ENCODE measurements around the gene CASP2. TPM values are rescaled to one million over a fixed set of nuclear protein-coding genes. Genes with fewer than 3 reads are reported as not detected.

The CASP2 gene
- total RNA-seq (10 to 100 TPM; 94.3 to 96.1 TPM), polyA plus RNA-seq (10 to 100 TPM in 1 of 2 donors, 1 to 10 TPM in 1; 5.3 to 29.2 TPM)

DNA sequence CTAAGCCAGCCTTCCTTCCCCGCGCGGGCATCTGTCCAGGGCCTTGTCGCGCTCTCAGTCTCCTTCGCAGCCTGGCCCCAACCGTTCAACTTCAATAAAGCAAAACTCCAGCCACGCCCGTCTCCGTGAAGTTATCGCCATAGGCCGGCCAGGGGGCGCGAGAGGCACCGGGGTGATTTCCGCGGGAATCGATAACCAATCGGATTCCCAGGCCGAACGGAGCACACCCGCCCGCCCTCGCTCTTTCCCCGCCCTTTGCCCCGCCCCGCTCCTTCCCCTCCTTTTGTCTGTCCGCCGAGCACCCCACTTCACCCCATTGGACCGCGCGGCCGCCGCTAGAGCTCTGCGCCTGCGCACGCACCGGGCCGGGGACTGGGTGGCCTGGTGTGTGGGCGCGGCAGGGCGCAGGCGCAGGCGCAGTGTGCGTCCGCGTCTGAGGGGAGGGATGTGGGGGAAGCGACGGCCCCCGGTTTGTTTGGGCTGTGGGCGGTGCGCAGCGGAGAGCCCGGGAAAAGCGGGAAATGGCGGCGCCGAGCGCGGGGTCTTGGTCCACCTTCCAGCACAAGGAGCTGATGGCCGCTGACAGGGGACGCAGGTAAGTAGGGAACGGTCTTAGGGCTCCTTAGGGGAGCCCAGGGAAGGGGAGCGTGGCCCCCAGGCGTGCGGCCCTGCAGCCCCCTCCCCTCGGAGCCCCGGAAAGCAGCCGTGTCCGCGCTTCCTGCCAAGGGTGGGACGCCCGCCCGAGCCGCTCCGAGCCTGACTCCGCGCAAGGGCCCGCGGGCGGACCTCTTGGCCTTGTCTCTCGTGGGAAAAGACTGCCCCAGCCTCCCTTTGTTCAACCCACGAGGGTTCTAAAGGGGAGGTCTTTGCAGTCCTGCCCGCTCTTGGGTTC, at the start of gene CASP2:
TSS of gene CASP2 (plus strand) at position 417 of the 892 bp plus-strand sequence. CDS start at position 522, 105 bp downstream.
- peak within 1 kb of the TSS; percentile 82 to 92 for H3K4me3 ChIP-seq (ENCODE audit: low read length in 2 of 2)
- Mint-ChIP-seq H3K9me3 (peaks cover 0 to 2% (median 0%) of the 10 kb centered on the region in 8 donors), H3K27ac (peak within 1 kb of the TSS; percentile 83 to 98 (median 95)), H3K4me3 (peak within 1 kb of the TSS; percentile 92 to 99 (median 96)), H3K36me3 (peaks cover 11 to 38% of the 10 kb centered on the region in 2 donors), H3K27me3 (no peaks in the 10 kb centered on the region), H3K4me1 (peaks cover 39 to 75% (median 57%) of the 10 kb centered on the region in 4 donors)
- ChIA-PET POLR2A (ENCODE audit: partially characterized antibody) (interaction anchor here (0.6 to 2.5 kb wide), 27 partner anchors 9 to 502 kb away, joined by 3 to 43 read pairs (median 9); partner anchors contain the start of genes EPHA1, FAM131B and GSTK1), CTCF (ENCODE audit: partially characterized antibody) (interaction anchor here (0.7 to 3.8 kb wide), 17 partner anchors 8 to 129 kb away, joined by 3 to 40 read pairs (median 4); partner anchors contain the start of gene GSTK1)
- intact Hi-C loops (cut with micrococcal nuclease) = loop anchor here (1.0 to 2.0 kb wide), 5 partner anchors 17 to 120 kb away; partner anchors contain the start of genes EPHA1, GSTK1 and ZYX
- peaks cover 44% of the 10 kb centered on the region for H3K4me1 ChIP-seq (ENCODE audit: insufficient read depth, low read length)
- H3K9me3 ChIP-seq (ENCODE audit: control insufficient read depth in 1 of 2, low read length in 2 of 2) = no peaks in the 10 kb centered on the region
- H3K36me3 ChIP-seq (ENCODE audit: insufficient read depth, low read length) = peaks cover 14% of the 10 kb centered on the region
- H3K27me3 ChIP-seq (ENCODE audit: insufficient read depth, low read length) = no peaks in the 10 kb centered on the region
- peak; percentile 99 to 100 (median 99) for DNase-seq
- H3K27ac ChIP-seq (ENCODE audit: low read depth, low read length) = peak within 1 kb of the TSS; percentile 78

DNA sequence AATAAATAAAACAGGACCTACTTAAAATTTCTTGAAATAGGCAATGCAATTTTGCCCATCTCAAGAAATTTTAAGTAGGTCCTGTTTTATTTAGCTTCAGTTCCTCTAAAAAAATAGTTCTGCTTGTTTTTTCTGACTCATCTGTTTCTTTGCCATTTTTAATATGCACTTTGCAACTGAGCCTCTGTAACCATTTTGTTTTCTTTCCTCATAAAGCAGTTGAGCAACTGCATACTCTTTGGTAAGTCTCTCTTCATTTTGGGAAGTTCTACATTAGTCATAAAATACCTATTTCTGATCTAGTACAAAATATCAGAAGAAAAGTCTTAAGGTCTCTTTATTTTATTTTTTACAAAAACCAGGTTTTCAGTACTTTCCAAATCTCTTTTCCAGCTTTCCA, 48.3 kb upstream of the CASP2 start:
- Histone ChIP-seq H3K36me3 (ENCODE audit: insufficient read depth, low read length) (no peaks in the 10 kb centered on the region), H3K27ac (ENCODE audit: low read depth, low read length) (no peak overlapping the region), H3K9me3 (ENCODE audit: control insufficient read depth in 1 of 2, low read length in 2 of 2) (peaks cover 0 to 7% of the 10 kb centered on the region in 2 donors), H3K4me1 (ENCODE audit: insufficient read depth, low read length) (peaks cover 16% of the 10 kb centered on the region), H3K27me3 (ENCODE audit: insufficient read depth, low read length) (peaks cover 6% of the 10 kb centered on the region), H3K4me3 (ENCODE audit: low read length in 2 of 2) (no peak overlapping the region)
- no peak overlapping the region for H3K4me3 Mint-ChIP-seq
- no peak for DNase-seq
- intact Hi-C loops (cut with micrococcal nuclease) = loop anchor here (1.0 to 5.0 kb wide), 10 partner anchors 10 to 887 kb away; partner anchors contain the start of genes GSTK1 and ZYX
- H3K36me3 Mint-ChIP-seq = peaks cover 10 to 17% of the 10 kb centered on the region in 2 donors
- H3K4me1 Mint-ChIP-seq = peaks cover 18 to 32% (median 24%) of the 10 kb centered on the region in 4 donors
- ChIA-PET POLR2A (ENCODE audit: partially characterized antibody) (interaction anchor here (0.6 to 4.0 kb wide), 17 partner anchors 9 to 431 kb away, joined by 3 to 51 read pairs (median 13); partner anchors contain the start of genes CASP2, GSTK1 and ZYX), CTCF (ENCODE audit: partially characterized antibody) (interaction anchor here (0.7 to 14.0 kb wide), 48 partner anchors 8 to 941 kb away, joined by 3 to 513 read pairs (median 6); partner anchors contain the start of genes CASP2, CLCN1, EPHA1 and GSTK1)
- no peak overlapping the region for H3K27ac Mint-ChIP-seq
- peaks cover 0 to 28% (median 20%) of the 10 kb centered on the region in 8 donors for H3K9me3 Mint-ChIP-seq
- peaks cover 3 to 15% of the 10 kb centered on the region in 2 donors for H3K27me3 Mint-ChIP-seq

DNA sequence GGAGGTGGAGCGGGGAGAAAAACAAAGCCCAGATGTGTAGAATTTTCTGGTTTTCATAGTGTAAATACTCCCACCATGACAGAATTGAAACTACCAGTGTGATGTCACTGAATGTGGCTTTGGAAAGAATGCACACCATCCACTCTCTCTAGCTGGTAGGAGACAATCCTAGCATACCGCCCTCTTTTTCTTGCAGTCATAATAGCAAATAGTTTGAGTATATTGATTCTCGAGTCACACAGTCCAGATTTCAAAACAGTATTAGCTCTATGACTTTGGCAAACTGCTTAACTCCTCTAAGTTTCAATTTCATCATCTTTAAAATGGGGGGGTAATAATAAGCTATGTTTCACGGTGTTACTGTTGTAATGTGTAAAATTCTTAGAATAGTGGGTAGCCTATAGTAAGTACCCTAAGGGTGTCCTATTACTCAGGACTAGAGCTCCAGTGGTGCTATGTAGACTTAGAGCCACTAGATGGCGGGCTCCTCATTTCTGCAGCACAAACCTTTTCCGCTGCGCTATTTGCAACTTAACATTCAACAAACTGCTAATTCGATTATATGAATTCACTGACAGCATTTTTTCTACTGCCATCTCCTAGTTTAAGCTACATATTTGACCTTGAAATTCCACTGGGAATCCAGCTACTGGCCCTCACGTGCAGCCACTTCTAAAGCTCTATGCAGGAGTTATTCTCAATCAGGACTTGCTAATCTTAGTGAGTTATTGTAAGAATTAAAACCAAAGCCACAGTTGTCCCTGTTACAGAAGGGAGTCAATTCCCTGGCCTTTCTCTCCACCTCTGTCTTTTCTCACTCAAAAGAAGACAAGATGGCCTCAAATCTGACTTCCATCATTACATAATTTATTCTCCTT, 47.6 kb upstream of the CASP2 start:
- Mint-ChIP-seq H3K36me3 (peaks cover 9 to 17% of the 10 kb centered on the region in 2 donors), H3K4me3 (peak overlapping the region in 3 of 8 donors; percentile 30 to 57 (median 37)), H3K9me3 (peaks cover 0 to 26% (median 17%) of the 10 kb centered on the region in 8 donors), H3K27ac (peak overlapping the region in 5 of 7 donors; percentile 14 to 77 (median 48)), H3K4me1 (peaks cover 24 to 40% (median 31%) of the 10 kb centered on the region in 4 donors), H3K27me3 (peaks cover 2 to 11% of the 10 kb centered on the region in 2 donors)
- Histone ChIP-seq H3K27ac (ENCODE audit: low read depth, low read length) (no peak overlapping the region), H3K36me3 (ENCODE audit: insufficient read depth, low read length) (no peaks in the 10 kb centered on the region), H3K4me3 (ENCODE audit: low read length in 2 of 2) (no peak overlapping the region), H3K9me3 (ENCODE audit: control insufficient read depth in 1 of 2, low read length in 2 of 2) (peaks cover 0 to 7% of the 10 kb centered on the region in 2 donors), H3K4me1 (ENCODE audit: insufficient read depth, low read length) (peaks cover 24% of the 10 kb centered on the region), H3K27me3 (ENCODE audit: insufficient read depth, low read length) (peaks cover 6% of the 10 kb centered on the region)
- intact Hi-C loops (cut with micrococcal nuclease) = loop anchor here (1.0 to 5.0 kb wide), 10 partner anchors 10 to 887 kb away; partner anchors contain the start of genes GSTK1 and ZYX
- peak; percentile 74 to 79 (median 77) for DNase-seq
- ChIA-PET CTCF (ENCODE audit: partially characterized antibody) (interaction anchor here (0.5 to 14.0 kb wide), 60 partner anchors 9 to 941 kb away, joined by 3 to 513 read pairs (median 6); partner anchors contain the start of genes CASP2, CLCN1, EPHA1 and GSTK1), POLR2A (ENCODE audit: partially characterized antibody) (interaction anchor here (0.6 to 4.0 kb wide), 25 partner anchors 9 to 432 kb away, joined by 3 to 51 read pairs (median 6); partner anchors contain the start of genes CASP2, EPHA1, GSTK1 and ZYX)

DNA sequence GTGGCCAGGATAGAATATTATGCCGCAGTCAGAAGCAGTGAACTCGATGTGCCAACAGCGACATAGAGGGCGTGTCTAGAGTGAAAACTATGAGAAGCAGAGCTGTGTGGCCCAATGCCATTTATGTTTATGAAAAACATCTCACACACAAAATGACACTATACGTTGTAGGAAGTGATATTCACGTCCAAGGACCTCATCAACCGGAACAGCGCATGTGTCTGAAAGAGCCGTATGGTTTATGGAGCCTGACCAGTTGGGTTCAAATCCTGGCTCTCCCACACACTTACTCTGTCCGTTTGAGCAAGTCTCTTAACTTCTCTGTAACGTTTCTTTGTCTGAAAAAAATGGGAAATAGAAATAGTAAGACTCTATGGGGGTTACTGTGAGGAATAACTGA, 45.8 kb upstream of the CASP2 start:
- peaks cover 40% of the 10 kb centered on the region for H3K4me1 ChIP-seq (ENCODE audit: insufficient read depth, low read length)
- no peaks in the 10 kb centered on the region for H3K27me3 ChIP-seq (ENCODE audit: insufficient read depth, low read length)
- no peak overlapping the region for H3K4me3 ChIP-seq (ENCODE audit: low read length in 2 of 2)
- no peak overlapping the region for H3K27ac Mint-ChIP-seq
- H3K27ac ChIP-seq (ENCODE audit: low read depth, low read length) = no peak overlapping the region
- DNase-seq = no peak
- POLR2A ChIA-PET (ENCODE audit: partially characterized antibody) = interaction anchor here (1.5 to 4.0 kb wide), 4 partner anchors 15 to 134 kb away, joined by 3 to 51 read pairs (median 6); no protein-coding TSS in a partner anchor
- H3K9me3 Mint-ChIP-seq = peaks cover 0 to 8% (median 2%) of the 10 kb centered on the region in 8 donors
- CTCF ChIA-PET (ENCODE audit: partially characterized antibody) = interaction anchor here (0.8 to 14.0 kb wide), 9 partner anchors 19 to 173 kb away, joined by 3 to 513 read pairs (median 6); partner anchors contain the start of gene GSTK1
- H3K36me3 Mint-ChIP-seq = peaks cover 2 to 7% of the 10 kb centered on the region in 2 donors
- intact Hi-C loops (cut with micrococcal nuclease) = loop anchor here (5.0 kb wide), 1 partner anchor 885 kb away; no protein-coding TSS in a partner anchor
- H3K9me3 ChIP-seq (ENCODE audit: control insufficient read depth in 1 of 2, low read length in 2 of 2) = no peaks in the 10 kb centered on the region
- no peaks in the 10 kb centered on the region for H3K36me3 ChIP-seq (ENCODE audit: insufficient read depth, low read length)
- no peak overlapping the region for H3K4me3 Mint-ChIP-seq
- H3K4me1 Mint-ChIP-seq = peaks cover 40 to 57% (median 47%) of the 10 kb centered on the region in 4 donors
- H3K27me3 Mint-ChIP-seq = peaks cover 0 to 2% of the 10 kb centered on the region in 2 donors

DNA sequence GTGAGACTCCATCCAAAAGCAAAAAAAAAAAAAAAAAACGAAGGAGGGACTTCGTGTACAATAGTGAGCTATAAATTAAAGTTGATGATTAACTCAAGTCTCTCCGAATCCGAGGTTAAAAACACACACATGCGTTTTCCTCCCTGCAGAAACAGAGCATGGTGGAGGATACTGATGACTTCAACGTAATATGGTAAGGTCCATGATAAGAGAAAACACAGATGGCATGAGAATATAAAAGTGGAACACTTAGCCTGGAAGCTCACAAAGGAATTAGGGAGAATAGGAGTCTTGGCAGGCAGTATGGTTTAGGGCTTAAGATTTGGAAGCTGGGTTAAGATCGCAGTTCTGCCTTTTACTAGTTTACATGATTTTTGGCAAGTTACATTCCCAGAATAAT, 45.0 kb upstream of the CASP2 start:
- peaks cover 0 to 4% (median 1%) of the 10 kb centered on the region in 8 donors for H3K9me3 Mint-ChIP-seq
- intact Hi-C loops (cut with micrococcal nuclease) = loop anchor here (5.0 kb wide), 1 partner anchor 884 kb away; no protein-coding TSS in a partner anchor
- no peaks in the 10 kb centered on the region for H3K9me3 ChIP-seq (ENCODE audit: control insufficient read depth in 1 of 2, low read length in 2 of 2)
- H3K27ac ChIP-seq (ENCODE audit: low read depth, low read length) = no peak overlapping the region
- no peak for DNase-seq
- H3K4me1 ChIP-seq (ENCODE audit: insufficient read depth, low read length) = peaks cover 48% of the 10 kb centered on the region
- H3K27me3 Mint-ChIP-seq = peaks cover 0 to 2% of the 10 kb centered on the region in 2 donors
- no peaks in the 10 kb centered on the region for H3K27me3 ChIP-seq (ENCODE audit: insufficient read depth, low read length)
- no peak overlapping the region for H3K4me3 ChIP-seq (ENCODE audit: low read length in 2 of 2)
- ChIA-PET CTCF (ENCODE audit: partially characterized antibody) (interaction anchor here (0.8 to 14.0 kb wide), 12 partner anchors 18 to 174 kb away, joined by 3 to 513 read pairs (median 5); partner anchors contain the start of genes CASP2 and GSTK1), POLR2A (ENCODE audit: partially characterized antibody) (interaction anchor here (0.6 to 3.6 kb wide), 10 partner anchors 9 to 148 kb away, joined by 3 to 31 read pairs (median 6); partner anchors contain the start of genes CASP2 and GSTK1)
- no peak overlapping the region for H3K4me3 Mint-ChIP-seq
- peaks cover 2 to 8% of the 10 kb centered on the region in 2 donors for H3K36me3 Mint-ChIP-seq
- peaks cover 44 to 65% (median 52%) of the 10 kb centered on the region in 4 donors for H3K4me1 Mint-ChIP-seq
- no peaks in the 10 kb centered on the region for H3K36me3 ChIP-seq (ENCODE audit: insufficient read depth, low read length)
- H3K27ac Mint-ChIP-seq = no peak overlapping the region
